Adipocyte (in vitro differentiated cells): ENCODE data around the gene SMARCB1.

Source experiments
- DNase-seq: peaks from one replicate; pipeline ENCODE4 v3.0.0-alpha.2; 2015; ENCODE audit warnings: low read depth
- H3K27me3 ChIP-seq: replicated peaks from 2 replicates; pipeline ENCODE4 v1.7.0; 2013; ENCODE audit warnings: mild to moderate bottlenecking, low read length, moderate library complexity; ENCODE audit not compliant: control insufficient read depth, insufficient read depth
- H3K36me3 ChIP-seq: 2 replicates; pipeline ENCODE4 v1.7.0; 2013; ENCODE audit warnings: low read length, mild to moderate bottlenecking, moderate library complexity; ENCODE audit not compliant: control insufficient read depth, insufficient read depth, severe bottlenecking
- H3K4me1 ChIP-seq: 2 replicates; pipeline ENCODE4 v1.7.0; 2013; ENCODE audit warnings: mild to moderate bottlenecking, low read length, moderate library complexity; ENCODE audit not compliant: control insufficient read depth, insufficient read depth
- H3K4me3 ChIP-seq: 2 replicates; pipeline ENCODE4 v1.7.0; 2013; ENCODE audit warnings: mild to moderate bottlenecking, low read length, moderate library complexity
- H3K9ac ChIP-seq: 2 replicates; pipeline ENCODE4 v1.7.0; 2013; ENCODE audit warnings: mild to moderate bottlenecking, low read length, moderate library complexity
- H3K9me3 ChIP-seq: 2 replicates; pipeline ENCODE4 v1.7.0; 2013; ENCODE audit warnings: mild to moderate bottlenecking, low read length, moderate library complexity; ENCODE audit not compliant: control insufficient read depth

Gene SMARCB1

GRCh38 chr22:23884140-23884539 lies 97.4 kb downstream of the SMARCB1 start:
- DNase-seq, result no peak
- no peaks in the 10 kb centered on the region for H3K36me3 ChIP-seq

More at GRCh38 chr22:23884140-23884539, 97.4 kb downstream of the SMARCB1 start:
- Histone ChIP-seq H3K9me3 (no peaks in the 10 kb centered on the region), H3K4me3 (no peak overlapping the region), H3K9ac (no peak overlapping the region), H3K27me3 (no peaks in the 10 kb centered on the region), H3K4me1 (peaks cover 12% of the 10 kb centered on the region)
